MM.1S (cell line): ENCODE results near the gene VAV2.

ENCODE experiments used
- CTCF ChIP-seq: fragments of 300-600 bp; sonication (generic); IDR thresholded peaks from 2 replicates; pipeline ENCODE4 v1.5.1; 2016; ENCODE audit warnings: antibody characterized with exemption, low read length, mixed read lengths
- EZH2 ChIP-seq: fragments of 300-600 bp; sonication (generic); optimal IDR thresholded peaks from 2 replicates; pipeline ENCODE3; 2017; ENCODE audit warnings: low read depth, mild to moderate bottlenecking, antibody characterized with exemption, low read length, mixed read lengths
- EZH2phosphoT487 ChIP-seq: fragments of 300-600 bp; sonication (generic); IDR thresholded peaks from 2 replicates; pipeline ENCODE4 v1.6.1; 2018; ENCODE audit warnings: antibody characterized with exemption, low read length

GRCh38 chr9:133855802-133856521 lies 136.2 kb downstream of the VAV2 start:
- TF ChIP-seq EZH2 (no peak), CTCF (no peak), EZH2phosphoT487 (no peak)
